Smooth muscle cell (in vitro differentiated cells): Measurements from ENCODE around the gene CDYL. TPM values are rescaled to one million over a fixed set of nuclear protein-coding genes. Genes with fewer than 3 reads are reported as not detected.

Experiments used
- DNase-seq: peaks from one replicate; lab custom pipeline; 2025; ENCODE audit not compliant: unreplicated experiment; lab: John Stamatoyannopoulos, UW
- H2AFZ ChIP-seq: fragments of 200-600 bp; sonication (generic); 2 replicates; pipeline ENCODE4 v1.6.0; 2016; ENCODE audit warnings: antibody characterized with exemption, low read depth, mild to moderate bottlenecking
- H3F3A ChIP-seq: fragments of 200-600 bp; sonication (generic); 2 replicates; pipeline ENCODE4 v1.6.0; 2017; ENCODE audit warnings: antibody characterized with exemption, low read depth
- H3K27ac ChIP-seq: fragments of 200-600 bp; sonication (generic); 2 replicates; pipeline ENCODE4 v1.5.1; 2016; ENCODE audit warnings: low read depth, mild to moderate bottlenecking
- H3K27me3 ChIP-seq: fragments of 200-600 bp; sonication (generic); 2 replicates; pipeline ENCODE4 v1.6.1; 2016; ENCODE audit warnings: low read depth, mild to moderate bottlenecking
- H3K36me3 ChIP-seq: fragments of 200-600 bp; sonication (generic); 2 replicates; pipeline ENCODE4 v1.5.1; 2016; ENCODE audit warnings: low read depth
- H3K4me1 ChIP-seq: fragments of 200-600 bp; sonication (generic); 2 replicates; pipeline ENCODE4 v1.5.1; 2016; ENCODE audit warnings: low read depth
- H3K4me2 ChIP-seq: fragments of 200-600 bp; sonication (generic); 2 replicates; pipeline ENCODE4 v1.6.0; 2016; ENCODE audit warnings: mild to moderate bottlenecking
- H3K4me3 ChIP-seq: fragments of 200-600 bp; sonication (generic); 2 replicates; pipeline ENCODE4 v1.5.1; 2016; ENCODE audit warnings: mild to moderate bottlenecking
- H3K79me2 ChIP-seq: fragments of 200-600 bp; sonication (generic); 2 replicates; pipeline ENCODE4 v1.6.0; 2016; ENCODE audit warnings: low read depth, mild to moderate bottlenecking
- H3K9ac ChIP-seq: fragments of 200-600 bp; sonication (generic); 2 replicates; pipeline ENCODE4 v1.6.0; 2016; ENCODE audit warnings: low read depth
- H3K9me3 ChIP-seq: fragments of 200-600 bp; sonication (generic); replicated peaks from 2 replicates; pipeline ENCODE4 v1.5.1; 2016; ENCODE audit warnings: low read depth
- H4K20me1 ChIP-seq: fragments of 200-600 bp; sonication (generic); 2 replicates; pipeline ENCODE4 v1.6.0; 2016; ENCODE audit warnings: low read depth
- CTCF ChIP-seq: fragments of 200-600 bp; sonication (generic); IDR thresholded peaks from 2 replicates; pipeline ENCODE4 v1.5.1; 2017; ENCODE audit warnings: borderline replicate concordance, mild to moderate bottlenecking, antibody characterized with exemption; ENCODE audit not compliant: insufficient read depth, poor library complexity, severe bottlenecking
- WGBS: methylation state at CpG from one replicate; pipeline ENCODE4 v1.1.7; 2016; ENCODE audit warnings: low lambda C conversion rate; 5-methylcytosine and 5-hydroxymethylcytosine counted together
- polyA plus RNA-seq: library from polyadenylated mRNA; unstranded; fragments of >200 nt; fragmentation: Nextera tagmentation; extraction: Ambion mirVana; gene quantifications from 2 replicates; pipeline ENCODE4 v1.2.1, GENCODE V29; 2016
- total RNA-seq: library from RNA; depleted of rRNA; stranded (reverse); fragments of >200 nt; gene quantifications from 2 replicates; pipeline ENCODE4 v1.2.3, GENCODE V29; 2014

Gene CDYL
- total and polyA plus RNA-seq, 2 experiments from 2014 or later: 28.7 to 34.5 TPM

- Histone ChIP-seq H3F3A (no peaks in the 10 kb centered on the region), H3K79me2 (peaks cover 100% of the 10 kb centered on the region), H4K20me1 (peaks cover 100% of the 10 kb centered on the region), H3K36me3 (no peaks in the 10 kb centered on the region), H3K4me3 (no peak overlapping the region), H3K4me2 (no peak overlapping the region), H3K9ac (no peak overlapping the region), H3K27ac (no peak overlapping the region), H3K4me1 (no peaks in the 10 kb centered on the region), H3K27me3 (no peaks in the 10 kb centered on the region), H3K9me3 (no peaks in the 10 kb centered on the region), H2AFZ (no peak overlapping the region)
- TF ChIP-seq CTCF: no peak
- DNase-seq: no peak
- 75% methylated on average over 4 of the region's 4 CpGs for WGBS
Measured at GRCh38 chr6:4885341-4885933, 109.2 kb downstream of the CDYL start.

GRCh38 chr6:4888841-4889240 lies 112.6 kb downstream of the CDYL start:
- no peak overlapping the region for H3K4me3 ChIP-seq

GRCh38 chr6:4889701-4890100 lies 113.5 kb downstream of the CDYL start:
- Histone ChIP-seq H3K9ac (no peak overlapping the region), H4K20me1 (peaks cover 98% of the 10 kb centered on the region), H3K79me2 (peaks cover 69% of the 10 kb centered on the region)

More at GRCh38 chr6:4888841-4889240, 112.6 kb downstream of the CDYL start:
- no peak overlapping the region for H3K4me2 ChIP-seq
- H4K20me1 ChIP-seq: peaks cover 99% of the 10 kb centered on the region
- H3K4me1 ChIP-seq: no peaks in the 10 kb centered on the region
- no peaks in the 10 kb centered on the region for H3K9me3 ChIP-seq
- no peak overlapping the region for H3K9ac ChIP-seq
- no peaks in the 10 kb centered on the region for H3F3A ChIP-seq
- no peaks in the 10 kb centered on the region for H3K36me3 ChIP-seq
- 41% methylated on average over 2 of the region's 2 CpGs for WGBS
- H2AFZ ChIP-seq: no peak overlapping the region
- peak overlapping the region; percentile 31 for H3K27ac ChIP-seq
- no peak for DNase-seq
- peaks cover 78% of the 10 kb centered on the region for H3K79me2 ChIP-seq
- H3K27me3 ChIP-seq: no peaks in the 10 kb centered on the region
- no peak for TF ChIP-seq CTCF

More at GRCh38 chr6:4889701-4890100, 113.5 kb downstream of the CDYL start:
- 82% methylated on average over 5 of the region's 5 CpGs for WGBS
- H3K4me3 ChIP-seq: no peak overlapping the region
- no peaks in the 10 kb centered on the region for H3K9me3 ChIP-seq
- H3K27me3 ChIP-seq: no peaks in the 10 kb centered on the region
- H3K36me3 ChIP-seq: no peaks in the 10 kb centered on the region
- H3K4me1 ChIP-seq: no peaks in the 10 kb centered on the region
- no peaks in the 10 kb centered on the region for H3F3A ChIP-seq
- H3K4me2 ChIP-seq: no peak overlapping the region
- no peak for TF ChIP-seq CTCF
- DNase-seq: no peak
- H3K27ac ChIP-seq: no peak overlapping the region
- H2AFZ ChIP-seq: no peak overlapping the region
